Measurements from ENCODE around the gene RABGGTA. TPM values are rescaled to one million over a fixed set of nuclear protein-coding genes. Genes with fewer than 3 reads are reported as not detected.

The RABGGTA gene
- total and polyA plus RNA-seq, 9 of the 15 experiments (the other 6 are each of a cell fraction or from before 2014, with no cell fraction given) = 4.5 to 24.2 (median 15.5) TPM

DNA sequence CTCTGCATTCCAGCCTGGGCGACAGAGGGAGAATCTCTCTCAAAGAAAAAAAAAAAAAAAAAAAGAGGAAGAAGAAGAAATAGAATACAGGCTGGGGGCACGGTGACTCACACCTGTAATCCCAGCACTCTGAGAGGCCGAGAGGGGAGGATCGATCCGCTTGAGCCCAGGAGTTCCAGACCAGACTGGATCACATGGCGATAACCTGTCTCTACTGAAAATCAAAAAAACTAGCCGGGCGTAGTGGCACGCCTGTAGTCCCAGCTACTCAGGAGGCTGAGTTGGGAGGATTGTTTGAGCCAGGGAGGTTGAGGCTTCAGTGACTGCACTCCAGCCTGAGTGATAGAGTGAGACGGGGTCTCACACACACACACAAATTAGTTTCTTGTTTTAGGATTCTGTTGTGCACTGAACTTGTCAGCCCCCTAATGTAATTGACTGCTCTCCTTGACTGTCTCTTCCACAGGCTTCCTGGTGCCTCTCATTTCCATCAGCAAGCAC lies 28.0 kb downstream of the RABGGTA start (continued):
- TF ChIP-seq JUND (IDR thresholded peaks at IDR 0.05; ENCODE audit: borderline replicate concordance, low read depth, low read length) (peak; percentile 66; the same call in 1 of the 2 replicates), JUND (tag; IDR thresholded peaks at IDR 0.05; ENCODE audit: borderline replicate concordance, low read depth, low read length) (peak; percentile 47; the same call in 1 of the 3 replicates), FOSL1 (tag; conservative IDR thresholded peaks at IDR 0.05) (peak; percentile 45), ZNF354B (CRISPR knock-in tag; IDR thresholded peaks at IDR 0.05) (no peak), ZNF212 (CRISPR knock-in tag; IDR thresholded peaks at IDR 0.05) (no peak), RAD21 (CRISPR knock-in tag; conservative IDR thresholded peaks at IDR 0.05 in 1 of 2, IDR thresholded peaks at IDR 0.05 in 1 of 2) (no peak), ZNF384 (IDR thresholded peaks at IDR 0.05; ENCODE audit: low read depth, low read length) (peak; percentile 81)
- TF ChIP-seq, protein P1, sequence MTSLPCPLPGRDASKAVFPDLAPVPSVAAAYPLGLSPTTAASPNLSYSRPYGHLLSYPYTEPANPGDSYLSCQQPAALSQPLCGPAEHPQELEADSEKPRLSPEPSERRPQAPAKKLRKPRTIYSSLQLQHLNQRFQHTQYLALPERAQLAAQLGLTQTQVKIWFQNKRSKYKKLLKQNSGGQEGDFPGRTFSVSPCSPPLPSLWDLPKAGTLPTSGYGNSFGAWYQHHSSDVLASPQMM (CRISPR knock-in tag; IDR thresholded peaks at IDR 0.05) = no peak
- TF ChIP-seq, protein P2, sequence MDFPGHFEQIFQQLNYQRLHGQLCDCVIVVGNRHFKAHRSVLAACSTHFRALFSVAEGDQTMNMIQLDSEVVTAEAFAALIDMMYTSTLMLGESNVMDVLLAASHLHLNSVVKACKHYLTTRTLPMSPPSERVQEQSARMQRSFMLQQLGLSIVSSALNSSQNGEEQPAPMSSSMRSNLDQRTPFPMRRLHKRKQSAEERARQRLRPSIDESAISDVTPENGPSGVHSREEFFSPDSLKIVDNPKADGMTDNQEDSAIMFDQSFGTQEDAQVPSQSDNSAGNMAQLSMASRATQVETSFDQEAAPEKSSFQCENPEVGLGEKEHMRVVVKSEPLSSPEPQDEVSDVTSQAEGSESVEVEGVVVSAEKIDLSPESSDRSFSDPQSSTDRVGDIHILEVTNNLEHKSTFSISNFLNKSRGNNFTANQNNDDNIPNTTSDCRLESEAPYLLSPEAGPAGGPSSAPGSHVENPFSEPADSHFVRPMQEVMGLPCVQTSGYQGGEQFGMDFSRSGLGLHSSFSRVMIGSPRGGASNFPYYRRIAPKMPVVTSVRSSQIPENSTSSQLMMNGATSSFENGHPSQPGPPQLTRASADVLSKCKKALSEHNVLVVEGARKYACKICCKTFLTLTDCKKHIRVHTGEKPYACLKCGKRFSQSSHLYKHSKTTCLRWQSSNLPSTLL (IDR thresholded peaks at IDR 0.05) = 0 out of 2 replicates have a peak, but pooled peaks have one; percentile 27

Data from K562 (cell line).